ENCODE measurements around the gene BARD1.

- TF ChIP-seq CTCF (IDR thresholded peaks at IDR 0.05), result no peak
- TF ChIP-seq POLR2A (IDR thresholded peaks at IDR 0.05), result no peak
These were observed 112.8 kb downstream of the BARD1 start for GRCh38 chr2:214696681-214697080.

Data from esophagus squamous epithelium (tissue), 4 donors.